H9 (cell line): ENCODE results near the gene KLHL33. TPM values are rescaled to one million over a fixed set of nuclear protein-coding genes. Genes with fewer than 3 reads are reported as not detected.

Experiments
- DNase-seq: peaks from one replicate; pipeline ENCODE4 v3.0.0-alpha.2; 2017
- H2AFZ ChIP-seq: one replicate; pipeline ENCODE4 v1.6.1; 2013; ENCODE audit warnings: mild to moderate bottlenecking, low read length, control low read depth, moderate library complexity
- H2AK5ac ChIP-seq: 2 replicates; pipeline ENCODE4 v1.6.1; 2013; ENCODE audit warnings: low read length, control low read depth, mixed read lengths; ENCODE audit not compliant: insufficient read length
- H2BK120ac ChIP-seq: one replicate; pipeline ENCODE4 v1.6.1; 2013; ENCODE audit warnings: low read depth, mild to moderate bottlenecking, low read length, control low read depth, inconsistent platforms; ENCODE audit not compliant: poor library complexity, severe bottlenecking
- H2BK12ac ChIP-seq: 2 replicates; pipeline ENCODE4 v1.6.1; 2013; ENCODE audit warnings: low read length, control low read depth, mixed read lengths, low read depth; ENCODE audit not compliant: insufficient read length
- H2BK15ac ChIP-seq: 2 replicates; pipeline ENCODE4 v1.6.1; 2013; ENCODE audit warnings: low read depth, low read length, control low read depth
- H2BK20ac ChIP-seq: one replicate; pipeline ENCODE4 v1.6.1; 2013; ENCODE audit warnings: low read depth, mild to moderate bottlenecking, low read length, control low read depth, inconsistent platforms; ENCODE audit not compliant: poor library complexity, severe bottlenecking
- H2BK5ac ChIP-seq: 2 replicates; pipeline ENCODE4 v1.6.1; 2013; ENCODE audit warnings: low read length, control low read depth, mixed read lengths; ENCODE audit not compliant: insufficient read length
- H3K14ac ChIP-seq: 2 replicates; pipeline ENCODE4 v1.6.1; 2013; ENCODE audit warnings: low read length, control low read depth; ENCODE audit not compliant: insufficient read depth
- H3K18ac ChIP-seq: 2 replicates; pipeline ENCODE4 v1.6.1; 2013; ENCODE audit warnings: low read depth, mild to moderate bottlenecking, mixed read lengths, low read length, control low read depth; ENCODE audit not compliant: insufficient read length
- H3K23ac ChIP-seq: 2 replicates; pipeline ENCODE4 v1.6.1; 2013; ENCODE audit warnings: low read length, control low read depth, mixed read lengths, low read depth; ENCODE audit not compliant: insufficient read length
- H3K23me2 ChIP-seq: 2 replicates; pipeline ENCODE4 v1.6.1; 2013; ENCODE audit warnings: low read depth, mild to moderate bottlenecking, mixed read lengths, low read length, control low read depth; ENCODE audit not compliant: insufficient read length, poor library complexity, severe bottlenecking
- H3K27ac ChIP-seq: 2 replicates; pipeline ENCODE4 v1.5.1; 2013; ENCODE audit warnings: low read length, control low read depth, mixed read lengths, low read depth; ENCODE audit not compliant: insufficient read length
- H3K27me3 ChIP-seq: 2 replicates; pipeline ENCODE4 v1.6.1; 2013; ENCODE audit warnings: low read length, control low read depth, inconsistent platforms; ENCODE audit not compliant: insufficient read depth
- H3K4ac ChIP-seq: 2 replicates; pipeline ENCODE4 v1.6.1; 2013; ENCODE audit warnings: low read depth, mild to moderate bottlenecking, control low read depth, inconsistent platforms, low read length, moderate library complexity
- H3K4me1 ChIP-seq: 2 replicates; pipeline ENCODE4 v1.6.1; 2013; ENCODE audit warnings: low read length, control low read depth, inconsistent platforms; ENCODE audit not compliant: insufficient read depth
- H3K4me2 ChIP-seq: 2 replicates; pipeline ENCODE4 v1.6.1; 2013; ENCODE audit warnings: low read length, control low read depth, mixed read lengths; ENCODE audit not compliant: insufficient read length, insufficient read depth
- H3K56ac ChIP-seq: 2 replicates; pipeline ENCODE4 v1.6.1; 2013; ENCODE audit warnings: low read depth, mild to moderate bottlenecking, mixed read lengths, low read length, control low read depth; ENCODE audit not compliant: insufficient read length
- H3K79me1 ChIP-seq: 2 replicates; pipeline ENCODE4 v1.6.1; 2013; ENCODE audit warnings: low read depth, mild to moderate bottlenecking, moderate library complexity, low read length, control low read depth, inconsistent platforms; ENCODE audit not compliant: insufficient read depth, poor library complexity, severe bottlenecking
- H3K79me2 ChIP-seq: 2 replicates; pipeline ENCODE4 v1.6.1; 2013; ENCODE audit warnings: low read length, control low read depth, inconsistent platforms; ENCODE audit not compliant: insufficient read depth
- H3K9ac ChIP-seq: 2 replicates; pipeline ENCODE4 v1.6.1; 2013; ENCODE audit warnings: low read length, control low read depth, mixed read lengths; ENCODE audit not compliant: insufficient read length; ENCODE audit errors: extremely low read depth
- H3K9me3 ChIP-seq: one replicate; pipeline ENCODE4 v1.6.1; 2013; ENCODE audit warnings: low read depth, low read length, inconsistent platforms; ENCODE audit not compliant: control insufficient read depth
- H3T11ph ChIP-seq: one replicate; pipeline ENCODE4 v1.6.1; 2013; ENCODE audit warnings: mild to moderate bottlenecking, low read length, control low read depth, inconsistent platforms
- H4K20me1 ChIP-seq: one replicate; pipeline ENCODE4 v1.6.1; 2013; ENCODE audit not compliant: control insufficient read depth, insufficient read length, insufficient read depth
- H4K5ac ChIP-seq: 2 replicates; pipeline ENCODE4 v1.6.1; 2013; ENCODE audit warnings: low read depth, mild to moderate bottlenecking, mixed read lengths, low read length, control low read depth; ENCODE audit not compliant: insufficient read length
- H4K8ac ChIP-seq: replicated peaks from 2 replicates; pipeline ENCODE4 v1.6.1; 2013; ENCODE audit warnings: low read length, control low read depth, mixed read lengths, low read depth; ENCODE audit not compliant: insufficient read length
- H4K91ac ChIP-seq: 2 replicates; pipeline ENCODE4 v1.6.1; 2013; ENCODE audit warnings: low read depth, mild to moderate bottlenecking, moderate library complexity, mixed read lengths, low read length, control low read depth; ENCODE audit not compliant: insufficient read length
- H3K27ac Mint-ChIP-seq, 3 experiments: 2 replicates in 2 of 3; 3 replicates in 1 of 3; pipeline ENCODE4 v1.8.0; 2020 to 2021; ENCODE audit warnings: mixed read lengths in 3 of 3, mild to moderate bottlenecking in 1 of 3, moderate library complexity in 1 of 3
- H3K27me3 Mint-ChIP-seq: 2 replicates; pipeline ENCODE4 v1.8.0; 2021; ENCODE audit warnings: low read depth, mild to moderate bottlenecking, moderate library complexity, mixed read lengths
- H3K36me3 Mint-ChIP-seq, 3 experiments: 2 replicates in 2 of 3; 3 replicates in 1 of 3; pipeline ENCODE4 v1.8.0; 2020 to 2021; ENCODE audit warnings: low read depth in 3 of 3, mixed read lengths in 3 of 3; ENCODE audit not compliant: insufficient read depth in 1 of 3
- H3K4me1 Mint-ChIP-seq, 2 experiments: 2 replicates each; pipeline ENCODE4 v1.8.0; 2020; ENCODE audit warnings: mixed read lengths in 2 of 2
- H3K4me3 Mint-ChIP-seq, 2 experiments: 2 replicates in 1 of 2; 3 replicates in 1 of 2; pipeline ENCODE4 v1.8.0; 2020 to 2021; ENCODE audit warnings: mild to moderate bottlenecking in 2 of 2, mixed read lengths in 2 of 2, moderate library complexity in 1 of 2
- H3K9me3 Mint-ChIP-seq, 2 experiments: 2 replicates in 1 of 2; 3 replicates in 1 of 2; pipeline ENCODE4 v1.8.0; 2020; ENCODE audit warnings: mild to moderate bottlenecking in 2 of 2, mixed read lengths in 2 of 2, moderate library complexity in 1 of 2
- WGBS: extraction: QIAGEN DNeasy Blood & Tissue Kit; methylation state at CpG from one replicate; pipeline ENCODE4 v1.1.7; 2013; ENCODE audit warnings: missing lambda C conversion rate, low lambda C conversion rate, mixed read lengths; ENCODE audit not compliant: insufficient read length; ENCODE audit errors: extremely low coverage; 5-methylcytosine and 5-hydroxymethylcytosine counted together
- total RNA-seq: library from RNA; stranded (reverse); gene quantifications from 2 replicates; pipeline ENCODE4 v1.2.1, GENCODE V29; 2021
- TF ChIP-seq, protein P1 (sequence below): fragments of 200-600 bp; sonication (generic); conservative IDR thresholded peaks from 3 replicates; pipeline ENCODE4 v1.8.0; 2021; ENCODE audit warnings: antibody characterized with exemption, mild to moderate bottlenecking

The KLHL33 gene
- total RNA-seq, 1 experiment from 2014 or later: 0.04 TPM

DNA sequence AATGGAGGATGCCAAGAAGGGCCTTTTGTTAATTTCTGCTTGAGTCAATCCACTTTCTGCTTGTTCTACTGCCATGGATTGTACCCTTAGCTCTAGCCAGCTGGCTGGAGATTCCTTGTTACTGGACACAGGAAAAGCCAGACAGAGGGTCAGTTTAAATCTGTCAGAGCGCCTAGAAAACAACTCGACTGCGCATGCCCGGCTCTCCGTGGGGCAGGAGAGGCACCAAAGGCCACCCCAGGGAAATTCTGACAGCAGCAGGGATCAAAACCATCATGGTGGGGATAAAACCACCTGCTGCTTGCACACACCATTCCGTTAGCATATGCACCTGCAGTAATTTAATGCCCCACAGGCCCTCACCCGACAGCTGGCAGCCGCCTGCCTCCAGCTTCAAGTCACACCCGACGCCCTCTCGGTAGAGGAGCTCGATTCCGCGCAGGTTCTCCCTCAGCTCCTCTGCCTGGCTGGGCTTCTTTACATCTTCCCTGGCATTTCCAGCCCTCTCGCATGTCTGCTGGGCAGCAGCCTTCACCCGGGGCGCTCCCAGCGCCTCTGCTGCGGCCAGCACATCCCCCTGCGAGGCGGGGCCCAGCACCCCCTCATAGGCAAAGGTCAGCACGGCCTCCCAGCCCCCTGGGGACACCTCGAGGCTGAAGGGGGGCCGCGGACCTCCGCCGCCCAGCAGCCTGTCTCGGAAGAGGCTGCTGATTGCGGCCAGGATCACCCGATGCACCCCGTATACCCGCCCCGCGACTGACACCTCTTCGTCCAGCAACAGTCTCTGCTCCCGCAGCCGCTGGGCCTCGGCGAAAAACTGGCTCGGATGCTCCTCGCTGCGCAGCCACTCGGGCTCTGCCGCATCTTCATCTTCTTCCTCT lies 1.0 kb downstream of the KLHL33 start:
- Mint-ChIP-seq H3K27ac (no peak overlapping the region), H3K4me1 (peaks cover 16 to 26% of the 10 kb centered on the region in 2 experiments), H3K36me3 (no peaks in the 10 kb centered on the region), H3K4me3 (peak overlapping the region in 1 of 2 experiments; percentile 69; a peak in 1 of 5 replicates), H3K27me3 (0 out of 2 replicates have a peak, but pooled peaks cover 1% of the 10 kb centered on the region), H3K9me3 (no peaks in the 10 kb centered on the region)
- Histone ChIP-seq H3K56ac (no peak overlapping the region), H2BK5ac (no peak overlapping the region), H4K8ac (no peak overlapping the region), H3K4ac (no peak overlapping the region), H3K9me3 (no peaks in the 10 kb centered on the region), H3K4me1 (no peaks in the 10 kb centered on the region), H4K20me1 (no peaks in the 10 kb centered on the region), H4K91ac (no peak overlapping the region), H3K79me1 (no peaks in the 10 kb centered on the region), H3K23me2 (no peaks in the 10 kb centered on the region), H3K79me2 (no peaks in the 10 kb centered on the region; the same call in 1 of the 2 replicates), H2AK5ac (no peak overlapping the region), H3K18ac (no peak overlapping the region), H2AFZ (no peak overlapping the region), H3K14ac (no peak overlapping the region), H2BK12ac (no peak overlapping the region), H3K4me2 (peak overlapping the region; percentile 13), H4K5ac (no peak overlapping the region), H2BK15ac (no peak overlapping the region), H3K27me3 (no peaks in the 10 kb centered on the region), H3T11ph (no peak overlapping the region), H3K23ac (no peak overlapping the region), H2BK20ac (no peak overlapping the region), H3K27ac (no peak overlapping the region), H3K9ac (no peak overlapping the region), H2BK120ac (no peak overlapping the region)
- DNase-seq: peak; percentile 38
- TF ChIP-seq, protein P1, sequence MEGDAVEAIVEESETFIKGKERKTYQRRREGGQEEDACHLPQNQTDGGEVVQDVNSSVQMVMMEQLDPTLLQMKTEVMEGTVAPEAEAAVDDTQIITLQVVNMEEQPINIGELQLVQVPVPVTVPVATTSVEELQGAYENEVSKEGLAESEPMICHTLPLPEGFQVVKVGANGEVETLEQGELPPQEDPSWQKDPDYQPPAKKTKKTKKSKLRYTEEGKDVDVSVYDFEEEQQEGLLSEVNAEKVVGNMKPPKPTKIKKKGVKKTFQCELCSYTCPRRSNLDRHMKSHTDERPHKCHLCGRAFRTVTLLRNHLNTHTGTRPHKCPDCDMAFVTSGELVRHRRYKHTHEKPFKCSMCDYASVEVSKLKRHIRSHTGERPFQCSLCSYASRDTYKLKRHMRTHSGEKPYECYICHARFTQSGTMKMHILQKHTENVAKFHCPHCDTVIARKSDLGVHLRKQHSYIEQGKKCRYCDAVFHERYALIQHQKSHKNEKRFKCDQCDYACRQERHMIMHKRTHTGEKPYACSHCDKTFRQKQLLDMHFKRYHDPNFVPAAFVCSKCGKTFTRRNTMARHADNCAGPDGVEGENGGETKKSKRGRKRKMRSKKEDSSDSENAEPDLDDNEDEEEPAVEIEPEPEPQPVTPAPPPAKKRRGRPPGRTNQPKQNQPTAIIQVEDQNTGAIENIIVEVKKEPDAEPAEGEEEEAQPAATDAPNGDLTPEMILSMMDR: no peak
- no CpG with 5 or more reads among the region's 44 CpGs for WGBS
